Measurements from ENCODE around the gene ZGRF1. TPM values are rescaled to one million over a fixed set of nuclear protein-coding genes. Genes with fewer than 3 reads are reported as not detected.
"Not testable (repeated sequence)": the region's sequence is repeated elsewhere in the genome, so short reads cannot be mapped to it uniquely, and the experiment has no call there.

The ZGRF1 gene
- total RNA-seq, 1 experiment from 2014 or later = 10.5 TPM

GRCh38 chr4:112664611-112665010, 27.9 kb upstream of the ZGRF1 start:
- no peaks in the 10 kb centered on the region for H3K9me3 Mint-ChIP-seq (ENCODE audit: low read depth, unreplicated experiment)
- intact Hi-C loops (cut with micrococcal nuclease; ENCODE audit: unreplicated experiment) = no loop called here
- CTCF ChIA-PET = no interaction called here
- no peak for TF ChIP-seq CTCF (IDR thresholded peaks at IDR 0.05; ENCODE audit: unreplicated experiment)
- H3K4me3 Mint-ChIP-seq (ENCODE audit: low read depth, unreplicated experiment) = no peak overlapping the region
- no peak overlapping the region for H3K27ac Mint-ChIP-seq (ENCODE audit: unreplicated experiment)
- no peaks in the 10 kb centered on the region for H3K36me3 Mint-ChIP-seq (ENCODE audit: insufficient read depth, unreplicated experiment)
- no peak for DNase-seq
- BruUV-seq (replicated peaks) = no TSS peak
- H3K4me1 Mint-ChIP-seq (ENCODE audit: low read depth, unreplicated experiment) = no peaks in the 10 kb centered on the region
- H3K27me3 Mint-ChIP-seq (ENCODE audit: unreplicated experiment) = no peaks in the 10 kb centered on the region

GRCh38 chr4:112656115-112656514, 19.4 kb upstream of the ZGRF1 start:
- H3K36me3 Mint-ChIP-seq (ENCODE audit: insufficient read depth, unreplicated experiment); DNase-seq; intact Hi-C loops (cut with micrococcal nuclease; ENCODE audit: unreplicated experiment); BruUV-seq (replicated peaks); H3K4me1 Mint-ChIP-seq (ENCODE audit: low read depth, unreplicated experiment); H3K4me3 Mint-ChIP-seq (ENCODE audit: low read depth, unreplicated experiment); H3K27me3 Mint-ChIP-seq (ENCODE audit: unreplicated experiment); H3K9me3 Mint-ChIP-seq (ENCODE audit: low read depth, unreplicated experiment); H3K27ac Mint-ChIP-seq (ENCODE audit: unreplicated experiment): not testable (repeated sequence)
- CTCF ChIA-PET = interaction anchor here (0.6 kb wide), 1 partner anchor 9 kb away, joined by 4 read pairs; no protein-coding TSS in a partner anchor

GRCh38 chr4:112655270-112655669, 18.6 kb upstream of the ZGRF1 start:
- Mint-ChIP-seq H3K27me3 (ENCODE audit: unreplicated experiment) (no peaks in the 10 kb centered on the region), H3K9me3 (ENCODE audit: low read depth, unreplicated experiment) (no peaks in the 10 kb centered on the region), H3K27ac (ENCODE audit: unreplicated experiment) (no peak overlapping the region), H3K36me3 (ENCODE audit: insufficient read depth, unreplicated experiment) (no peaks in the 10 kb centered on the region), H3K4me3 (ENCODE audit: low read depth, unreplicated experiment) (no peak overlapping the region), H3K4me1 (ENCODE audit: low read depth, unreplicated experiment) (no peaks in the 10 kb centered on the region)
- no peak for TF ChIP-seq CTCF (IDR thresholded peaks at IDR 0.05; ENCODE audit: unreplicated experiment)
- no peak for DNase-seq
- CTCF ChIA-PET = interaction anchor here (0.5 kb wide), 1 partner anchor 108 kb away, joined by 3 read pairs; no protein-coding TSS in a partner anchor
- intact Hi-C loops (cut with micrococcal nuclease; ENCODE audit: unreplicated experiment) = no loop called here
- no TSS peak for BruUV-seq (replicated peaks)

- intact Hi-C loops (cut with micrococcal nuclease; ENCODE audit: unreplicated experiment) = no loop called here
- no TSS peak for BruUV-seq (replicated peaks)
- H3K4me1 Mint-ChIP-seq (ENCODE audit: low read depth, unreplicated experiment) = no peaks in the 10 kb centered on the region
- DNase-seq = no peak
- H3K4me3 Mint-ChIP-seq (ENCODE audit: low read depth, unreplicated experiment) = no peak overlapping the region
- no peak for TF ChIP-seq CTCF (IDR thresholded peaks at IDR 0.05; ENCODE audit: unreplicated experiment)
- H3K9me3 Mint-ChIP-seq (ENCODE audit: low read depth, unreplicated experiment) = no peaks in the 10 kb centered on the region
- H3K36me3 Mint-ChIP-seq (ENCODE audit: insufficient read depth, unreplicated experiment) = no peaks in the 10 kb centered on the region
- CTCF ChIA-PET = interaction anchor here (0.7 kb wide), 1 partner anchor 345 kb away, joined by 5 read pairs; no protein-coding TSS in a partner anchor
- no peak overlapping the region for H3K27ac Mint-ChIP-seq (ENCODE audit: unreplicated experiment)
- H3K27me3 Mint-ChIP-seq (ENCODE audit: unreplicated experiment) = no peaks in the 10 kb centered on the region
Observed at GRCh38 chr4:112652216-112652615, 15.5 kb upstream of the ZGRF1 start.

GRCh38 chr4:112651641-112652040, 14.9 kb upstream of the ZGRF1 start:
- CTCF ChIA-PET = no interaction called here
- H3K36me3 Mint-ChIP-seq (ENCODE audit: insufficient read depth, unreplicated experiment) = no peaks in the 10 kb centered on the region
- TF ChIP-seq CTCF (IDR thresholded peaks at IDR 0.05; ENCODE audit: unreplicated experiment) = no peak

More at GRCh38 chr4:112651641-112652040, 14.9 kb upstream of the ZGRF1 start:
- no TSS peak for BruUV-seq (replicated peaks)
- H3K4me1 Mint-ChIP-seq (ENCODE audit: low read depth, unreplicated experiment) = no peaks in the 10 kb centered on the region
- H3K27ac Mint-ChIP-seq (ENCODE audit: unreplicated experiment) = no peak overlapping the region
- DNase-seq = no peak
- H3K27me3 Mint-ChIP-seq (ENCODE audit: unreplicated experiment) = no peaks in the 10 kb centered on the region
- H3K9me3 Mint-ChIP-seq (ENCODE audit: low read depth, unreplicated experiment) = no peaks in the 10 kb centered on the region
- intact Hi-C loops (cut with micrococcal nuclease; ENCODE audit: unreplicated experiment) = no loop called here
- H3K4me3 Mint-ChIP-seq (ENCODE audit: low read depth, unreplicated experiment) = no peak overlapping the region
